Kidney (tissue), 14 donors: ENCODE results near the gene MGA. TPM values are rescaled to one million over a fixed set of nuclear protein-coding genes. Genes with fewer than 3 reads are reported as not detected.

Experiments used
- DNase-seq, 5 donors: peaks; one replicate each; pipeline ENCODE4 v3.0.0-alpha.2; 2013 to 2020
- FAIRE-seq: peaks from 2 replicates; lab custom pipeline; 2012; peaks lifted over from hg19 to GRCh38; lab: Jason Lieb, UNC
- H3K27ac ChIP-seq, 2 donors: one replicate each; pipeline ENCODE4 v1.7.0; 2013; ENCODE audit warnings: low read depth in 2 of 2, low read length in 2 of 2, inconsistent platforms in 1 of 2
- H3K27me3 ChIP-seq: one replicate; pipeline ENCODE4 v1.7.1; 2013; ENCODE audit warnings: low read length, inconsistent platforms; ENCODE audit not compliant: control insufficient read depth, insufficient read depth
- H3K36me3 ChIP-seq, 3 donors: one replicate each; pipeline versions ENCODE4 v1.7.0 to v1.7.1; 2013; ENCODE audit warnings: low read length in 3 of 3, control low read depth in 1 of 3, inconsistent platforms in 1 of 3; ENCODE audit not compliant: insufficient read depth in 3 of 3, control insufficient read depth in 2 of 3
- H3K4me1 ChIP-seq, 3 donors: one replicate each; pipeline versions ENCODE4 v1.7.0 to v1.7.1; 2013; ENCODE audit warnings: low read length in 3 of 3, inconsistent platforms in 1 of 3, low read depth in 1 of 3; ENCODE audit not compliant: control insufficient read depth in 2 of 3, insufficient read depth in 2 of 3
- H3K4me3 ChIP-seq, 3 donors: one replicate each; pipeline versions ENCODE4 v1.7.0 to v1.8.1; 2013; ENCODE audit warnings: low read length in 3 of 3, control low read depth in 1 of 3, inconsistent platforms in 1 of 3
- H3K9ac ChIP-seq, 3 donors: one replicate each; pipeline versions ENCODE4 v1.7.0 to v1.7.1; 2013; ENCODE audit warnings: low read length in 3 of 3, control low read depth in 1 of 3, inconsistent platforms in 1 of 3
- H3K9me3 ChIP-seq, 3 donors: one replicate each; pipeline versions ENCODE4 v1.7.0 to v1.7.1; 2013; ENCODE audit warnings: low read length in 3 of 3, control low read depth in 1 of 3, inconsistent platforms in 1 of 3; ENCODE audit not compliant: control insufficient read depth in 2 of 3, insufficient read depth in 1 of 3
- CTCF ChIP-seq: IDR thresholded peaks from 3 replicates; pipeline ENCODE4 v1.5.1; 2012; ENCODE audit warnings: mild to moderate bottlenecking, moderate library complexity, borderline replicate concordance; ENCODE audit not compliant: insufficient read depth; ENCODE audit errors: extremely low read depth
- intact Hi-C: fragments of 100-400 bp; cut with DNase I; formaldehyde crosslinking; loops from one replicate; pipeline ENCODE4 v1.11.1; 2022
- polyA plus RNA-seq: library from polyadenylated mRNA; stranded (reverse); fragments of 350-450 nt; fragmentation: Illumina TruSeq; extraction: RNeasy Lipid Tissue Mini Kit (QIAGEN cat#74804); gene quantifications from one replicate; pipeline ENCODE4 v1.2.3, GENCODE V29; 2014; ENCODE audit warnings: low read depth, low replicate concordance; ENCODE audit not compliant: insufficient read depth
- total RNA-seq: library from RNA; stranded (reverse); fragmentation: NEBNext Ultra II Directional; extraction: Animal tissue kit (Norgen Biotek cat#: 25700); gene quantifications from one replicate; pipeline ENCODE4 v1.2.1, GENCODE V29; 2021
- donor health status: control.
- donor health status: control.
- donor health status: control.
- donor health status: control.
- donor health status: control.
- donor health status: DM: yes; HTN: yes; CAD: no.
- donor health status: Normal renal cell carcinoma (clear cell type).

The MGA gene
- total and polyA plus RNA-seq, 2 donors from 2014 or later: 1.9 to 40.1 TPM

- H3K36me3 ChIP-seq: no peaks in the 10 kb centered on the region
- no peak overlapping the region for H3K4me3 ChIP-seq
- H3K4me1 ChIP-seq: peaks cover 0 to 13% (median 3%) of the 10 kb centered on the region in 3 donors
- no peak for TF ChIP-seq CTCF
- H3K9me3 ChIP-seq: no peaks in the 10 kb centered on the region
- H3K27me3 ChIP-seq: no peaks in the 10 kb centered on the region
- intact Hi-C loops: no loop called here
- H3K27ac ChIP-seq: peak overlapping the region in 1 of 2 donors; percentile 62
- H3K9ac ChIP-seq: no peak overlapping the region
- no peak for DNase-seq
- FAIRE-seq: no peak
These were observed 12.9 kb upstream of the MGA start for GRCh38 chr15:41647262-41647661.

GRCh38 chr15:41648097-41648496 is 12.1 kb upstream of the MGA start:
- Histone ChIP-seq H3K27ac (peak overlapping the region in 1 of 2 donors; percentile 62), H3K4me3 (no peak overlapping the region), H3K36me3 (no peaks in the 10 kb centered on the region), H3K4me1 (peaks cover 0 to 13% (median 3%) of the 10 kb centered on the region in 3 donors), H3K27me3 (no peaks in the 10 kb centered on the region), H3K9me3 (no peaks in the 10 kb centered on the region), H3K9ac (no peak overlapping the region)
- TF ChIP-seq CTCF: no peak
- intact Hi-C loops: no loop called here
- DNase-seq (peak in 2 of 5 donors; percentile 48 to 62), FAIRE-seq (peak; percentile 86)

GRCh38 chr15:41648770-41649169 is 11.4 kb upstream of the MGA start:
- no peak for FAIRE-seq
- no peaks in the 10 kb centered on the region for H3K36me3 ChIP-seq
- no peak overlapping the region for H3K9ac ChIP-seq
- H3K9me3 ChIP-seq: no peaks in the 10 kb centered on the region
- H3K27me3 ChIP-seq: no peaks in the 10 kb centered on the region
- H3K4me1 ChIP-seq: peaks cover 0 to 13% (median 3%) of the 10 kb centered on the region in 3 donors
- TF ChIP-seq CTCF: no peak
- H3K27ac ChIP-seq: peak overlapping the region in 1 of 2 donors; percentile 9
- H3K4me3 ChIP-seq: no peak overlapping the region
- DNase-seq: no peak
- intact Hi-C loops: no loop called here

- no peak for TF ChIP-seq CTCF
- H3K9ac ChIP-seq: no peak overlapping the region
- DNase-seq (no peak), FAIRE-seq (no peak)
- no peaks in the 10 kb centered on the region for H3K36me3 ChIP-seq
- no peaks in the 10 kb centered on the region for H3K9me3 ChIP-seq
- no peak overlapping the region for H3K27ac ChIP-seq
- no peaks in the 10 kb centered on the region for H3K27me3 ChIP-seq
- intact Hi-C loops: no loop called here
- H3K4me1 ChIP-seq: peaks cover 0 to 6% (median 3%) of the 10 kb centered on the region in 3 donors
- H3K4me3 ChIP-seq: no peak overlapping the region
These were observed 9.4 kb upstream of the MGA start for GRCh38 chr15:41650806-41651205.
